Omental fat pad (tissue), 4 donors: Measurements from ENCODE around the gene SLC4A2. TPM values are rescaled to one million over a fixed set of nuclear protein-coding genes. Genes with fewer than 3 reads are reported as not detected.

Source experiments
- ATAC-seq: fragments of 150-250 bp; one replicate; pipeline ENCODE4 v1.9.1; 2016; ENCODE audit warnings: mild to moderate bottlenecking, moderate library complexity; ENCODE audit not compliant: low FRiP score
- DNase-seq: peaks from one replicate; pipeline ENCODE4 v3.0.0-alpha.2; 2019; ENCODE audit warnings: low spot score
- total RNA-seq, 4 donors: library from RNA; depleted of rRNA; stranded (reverse); fragments of >200 nt; gene quantifications; one replicate each; pipeline ENCODE4 v1.1.0, GENCODE V29; 2016
- TF ChIP-seq, protein P1 (sequence below), 3 donors: fragments of 450-650 bp; IDR thresholded peaks; one replicate each; pipeline ENCODE4 v1.5.1; 2016 to 2017; ENCODE audit warnings: antibody characterized with exemption in 3 of 3, mild to moderate bottlenecking in 3 of 3, moderate library complexity in 2 of 3

The SLC4A2 gene
- total RNA-seq, 4 donors from 2014 or later, result 115 to 126 (median 118) TPM

DNA sequence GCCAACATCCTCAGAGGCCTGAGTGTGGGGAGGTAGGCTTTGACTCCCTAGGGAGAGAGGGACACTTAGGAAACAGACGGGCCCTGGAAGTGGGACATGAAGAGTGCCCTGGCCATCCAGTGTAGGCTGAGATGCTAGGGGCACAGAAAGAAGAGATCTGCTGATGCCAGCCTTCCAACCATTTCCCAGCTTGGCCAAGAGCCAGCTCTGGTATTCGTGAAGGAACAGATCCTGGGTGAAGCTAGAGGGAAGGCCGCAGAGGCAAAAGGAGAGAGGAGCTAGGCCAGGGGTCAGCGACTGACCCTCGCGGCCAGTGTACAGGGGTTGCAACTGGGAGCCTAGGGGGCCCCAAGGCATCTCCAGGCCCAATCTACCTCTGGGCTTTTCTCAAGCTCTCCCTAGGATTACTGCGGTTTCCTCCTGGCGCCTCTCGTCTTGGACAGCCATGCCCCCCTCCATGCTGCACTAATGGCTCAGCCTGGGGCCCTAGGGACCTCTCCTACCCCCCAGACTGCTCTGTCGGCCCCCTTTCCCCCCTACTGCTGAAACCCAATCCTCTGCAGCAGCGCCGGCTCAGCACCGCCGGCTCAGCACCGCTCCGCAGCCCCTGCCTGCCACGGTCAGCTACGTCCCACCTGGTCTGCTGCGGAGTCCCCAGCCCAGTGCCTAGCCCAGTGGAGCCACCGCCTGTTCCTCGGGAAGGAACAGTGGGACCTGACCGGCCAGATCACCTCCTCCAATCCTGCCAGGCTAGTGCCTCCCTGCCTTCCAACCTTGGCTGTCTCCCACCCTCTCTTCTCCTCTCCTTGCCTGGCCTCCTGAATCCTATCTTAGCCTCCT lies 11.2 kb upstream of the SLC4A2 start, which contains the start of gene ASIC3:
TSS of gene ASIC3 (plus strand) at position 556 of the 840 bp plus-strand sequence. CDS start 355 bp downstream, outside the sequence.
- DNase-seq, result no peak
- no peak for ATAC-seq
- TF ChIP-seq, protein P1, sequence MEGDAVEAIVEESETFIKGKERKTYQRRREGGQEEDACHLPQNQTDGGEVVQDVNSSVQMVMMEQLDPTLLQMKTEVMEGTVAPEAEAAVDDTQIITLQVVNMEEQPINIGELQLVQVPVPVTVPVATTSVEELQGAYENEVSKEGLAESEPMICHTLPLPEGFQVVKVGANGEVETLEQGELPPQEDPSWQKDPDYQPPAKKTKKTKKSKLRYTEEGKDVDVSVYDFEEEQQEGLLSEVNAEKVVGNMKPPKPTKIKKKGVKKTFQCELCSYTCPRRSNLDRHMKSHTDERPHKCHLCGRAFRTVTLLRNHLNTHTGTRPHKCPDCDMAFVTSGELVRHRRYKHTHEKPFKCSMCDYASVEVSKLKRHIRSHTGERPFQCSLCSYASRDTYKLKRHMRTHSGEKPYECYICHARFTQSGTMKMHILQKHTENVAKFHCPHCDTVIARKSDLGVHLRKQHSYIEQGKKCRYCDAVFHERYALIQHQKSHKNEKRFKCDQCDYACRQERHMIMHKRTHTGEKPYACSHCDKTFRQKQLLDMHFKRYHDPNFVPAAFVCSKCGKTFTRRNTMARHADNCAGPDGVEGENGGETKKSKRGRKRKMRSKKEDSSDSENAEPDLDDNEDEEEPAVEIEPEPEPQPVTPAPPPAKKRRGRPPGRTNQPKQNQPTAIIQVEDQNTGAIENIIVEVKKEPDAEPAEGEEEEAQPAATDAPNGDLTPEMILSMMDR (IDR thresholded peaks at IDR 0.05), result no peak

DNA sequence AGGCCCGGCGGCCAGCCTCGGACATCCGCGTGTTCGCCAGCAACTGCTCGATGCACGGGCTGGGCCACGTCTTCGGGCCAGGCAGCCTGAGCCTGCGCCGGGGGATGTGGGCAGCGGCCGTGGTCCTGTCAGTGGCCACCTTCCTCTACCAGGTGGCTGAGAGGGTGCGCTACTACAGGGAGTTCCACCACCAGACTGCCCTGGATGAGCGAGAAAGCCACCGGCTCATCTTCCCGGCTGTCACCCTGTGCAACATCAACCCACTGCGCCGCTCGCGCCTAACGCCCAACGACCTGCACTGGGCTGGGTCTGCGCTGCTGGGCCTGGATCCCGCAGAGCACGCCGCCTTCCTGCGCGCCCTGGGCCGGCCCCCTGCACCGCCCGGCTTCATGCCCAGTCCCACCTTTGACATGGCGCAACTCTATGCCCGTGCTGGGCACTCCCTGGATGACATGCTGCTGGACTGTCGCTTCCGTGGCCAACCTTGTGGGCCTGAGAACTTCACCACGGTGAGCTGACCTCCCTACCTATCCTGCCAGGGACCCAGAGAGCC lies 10.4 kb upstream of the SLC4A2 start:
- DNase-seq, result no peak
- TF ChIP-seq, protein P1 (IDR thresholded peaks at IDR 0.05), result no peak
- ATAC-seq, result no peak

DNA sequence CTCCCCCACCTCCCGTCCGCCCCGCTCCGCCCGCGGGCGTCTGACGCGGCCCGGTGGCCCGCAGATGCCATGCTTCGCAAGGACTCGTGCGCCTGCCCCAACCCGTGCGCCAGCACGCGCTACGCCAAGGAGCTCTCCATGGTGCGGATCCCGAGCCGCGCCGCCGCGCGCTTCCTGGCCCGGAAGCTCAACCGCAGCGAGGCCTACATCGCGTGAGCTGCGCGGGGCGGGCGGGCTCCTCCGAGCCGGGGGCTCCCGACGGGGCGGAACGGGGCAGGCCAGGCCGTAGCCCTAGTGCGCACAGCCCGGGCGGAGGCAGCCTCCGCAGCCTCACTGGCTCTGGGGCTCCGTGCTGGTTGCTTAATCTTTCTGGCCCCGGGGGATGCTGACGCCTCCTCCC lies 8.3 kb upstream of the SLC4A2 start:
- no peak for ATAC-seq
- TF ChIP-seq, protein P1 (IDR thresholded peaks at IDR 0.05), result no peak
- DNase-seq, result no peak

DNA sequence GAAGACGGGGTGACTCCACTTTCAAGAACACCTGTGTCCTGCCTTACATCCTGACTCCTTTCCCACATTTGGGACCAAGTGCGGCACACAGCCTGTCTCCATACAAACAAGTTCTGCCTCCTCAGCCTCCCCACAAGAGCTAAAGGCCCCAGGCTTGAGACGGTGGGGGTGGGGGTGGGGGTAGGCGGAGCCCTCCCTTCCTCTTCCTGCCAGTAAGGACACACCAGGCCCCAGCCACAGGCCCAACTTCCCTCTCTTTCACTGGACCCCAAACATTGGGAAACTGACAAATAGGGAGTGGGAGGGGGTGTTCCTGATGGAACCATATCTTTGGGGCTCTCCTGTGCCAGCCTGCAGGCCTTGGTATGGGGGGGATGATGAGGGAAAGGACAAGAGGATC lies 6.3 kb upstream of the SLC4A2 start:
- TF ChIP-seq, protein P1 (IDR thresholded peaks at IDR 0.05), result no peak
- ATAC-seq (no peak), DNase-seq (no peak)

DNA sequence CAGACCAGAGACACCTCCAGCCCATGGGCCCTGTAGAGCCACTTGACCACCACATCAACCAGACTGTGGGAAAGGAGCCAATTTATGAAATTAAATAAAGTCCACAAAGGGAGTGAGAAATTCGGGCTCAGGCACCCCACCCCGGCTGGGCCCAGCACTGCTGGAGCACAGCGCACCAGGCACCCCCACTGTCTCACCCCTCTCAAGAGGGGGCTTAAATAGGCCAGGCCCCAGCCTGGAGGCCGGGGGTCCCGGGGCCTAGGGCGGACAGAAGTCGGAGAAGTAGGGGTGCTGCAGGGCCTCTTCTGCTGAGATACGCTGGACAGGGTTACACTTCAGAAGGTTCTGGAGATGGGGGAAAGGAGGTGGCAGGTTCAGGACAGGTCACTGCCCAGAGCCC lies 5.6 kb upstream of the SLC4A2 start:
- ATAC-seq (no peak), DNase-seq (no peak)
- TF ChIP-seq, protein P1 (IDR thresholded peaks at IDR 0.05), result no peak

DNA sequence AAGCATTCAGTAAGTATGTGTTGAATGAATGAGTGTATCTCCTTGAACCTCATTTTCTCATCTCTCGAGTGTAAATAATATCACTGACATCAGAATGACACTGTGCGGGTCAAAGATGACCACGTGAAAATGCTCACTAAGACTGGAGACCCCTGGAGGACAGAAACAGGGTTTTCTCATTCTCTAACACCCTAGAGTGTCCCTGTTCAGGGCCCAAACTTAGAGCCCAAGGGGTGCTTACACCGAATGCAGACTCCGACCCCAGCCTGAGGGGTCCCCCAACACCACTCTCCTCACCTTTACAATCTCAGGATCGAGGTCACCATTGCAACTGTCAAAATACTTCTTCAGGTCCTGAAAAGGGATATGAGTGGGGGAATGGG lies 3.1 kb upstream of the SLC4A2 start:
- TF ChIP-seq, protein P1 (IDR thresholded peaks at IDR 0.05), result no peak
- DNase-seq, result no peak
- no peak for ATAC-seq
